Prostate gland (tissue), 2 donors: ENCODE data around the gene MYH9. TPM values are rescaled to one million over a fixed set of nuclear protein-coding genes. Genes with fewer than 3 reads are reported as not detected.
"Not testable (repeated sequence)": the region's sequence is repeated elsewhere in the genome, so short reads cannot be mapped to it uniquely, and the experiment has no call there.

Source experiments
- DNase-seq: peaks from one replicate; pipeline ENCODE4 v3.0.0-alpha.2; 2019; ENCODE audit warnings: low spot score
- H3K27ac ChIP-seq, 2 donors: fragments of 200-600 bp; sonication (generic); 2 replicates each; pipeline ENCODE4 v1.5.1; 2017 to 2019
- H3K27me3 ChIP-seq: fragments of 200-600 bp; sonication (generic); replicated peaks from 2 replicates; pipeline ENCODE4 v1.5.1; 2019; ENCODE audit not compliant: insufficient read depth
- H3K36me3 ChIP-seq, 2 donors: fragments of 200-600 bp; sonication (generic); 1 replicate in 1 of 2; 2 replicates in 1 of 2; pipeline versions ENCODE4 v1.5.1 to v1.8.1; 2017 to 2019
- H3K4me1 ChIP-seq: fragments of 200-600 bp; sonication (generic); replicated peaks from 2 replicates; pipeline ENCODE4 v1.5.1; 2019
- H3K4me3 ChIP-seq, 2 donors: fragments of 200-600 bp; sonication (generic); 2 replicates each; pipeline ENCODE4 v1.5.1; 2017 to 2019
- H3K9me3 ChIP-seq: fragments of 200-600 bp; sonication (generic); 2 replicates; pipeline ENCODE4 v1.5.1; 2017
- CTCF ChIP-seq, 4 experiments: fragments of 200-600 bp in 2 of 4; fragments of 450-650 bp in 2 of 4; sonication (generic) in 2 of 4; IDR thresholded peaks; 1 replicate in 3 of 4; 2 replicates in 1 of 4; pipeline ENCODE4 v1.5.1; 2016 to 2019; ENCODE audit warnings: antibody characterized with exemption in 4 of 4, mild to moderate bottlenecking in 2 of 4, moderate library complexity in 2 of 4
- POLR2A ChIP-seq: fragments of 450-650 bp; IDR thresholded peaks from one replicate; pipeline ENCODE4 v1.6.1; 2016; ENCODE audit warnings: antibody characterized with exemption, mild to moderate bottlenecking
- POLR2AphosphoS5 ChIP-seq: sonication (generic); formaldehyde crosslinking; IDR thresholded peaks from one replicate; pipeline ENCODE4 v1.6.1; 2017; ENCODE audit warnings: antibody characterized with exemption
- WGBS: methylation state at CpG from one replicate; pipeline ENCODE4 v1.1.5; 2018; 5-methylcytosine and 5-hydroxymethylcytosine counted together
- intact Hi-C: fragments of 100-400 bp; cut with DNase I; formaldehyde crosslinking; loops from one replicate; pipeline ENCODE4 v1.14.2; 2022
- total RNA-seq, 2 donors: library from RNA; depleted of rRNA; stranded (reverse); fragments of >200 nt; gene quantifications; one replicate each; pipeline ENCODE4 v1.1.0, GENCODE V29; 2016

MYH9 gene
- total RNA-seq, 2 donors from 2014 or later, result 295 to 329 TPM

- intact Hi-C loops, result loop anchor here (5.0 kb wide), 1 partner anchor 43 kb away; the partner anchor contains the start of gene APOL2
- DNase-seq, result no peak
- TF ChIP-seq POLR2A (no peak), POLR2AphosphoS5 (peak; percentile 35)
- WGBS, result 48% methylated on average over 8 of the region's 8 CpGs
- Histone ChIP-seq H3K27ac (no peak overlapping the region), H3K36me3 (peaks cover 17 to 27% of the 10 kb centered on the region in 2 donors), H3K4me1 (peaks cover 3% of the 10 kb centered on the region), H3K4me3 (no peak overlapping the region), H3K9me3 (no peaks in the 10 kb centered on the region), H3K27me3 (no peaks in the 10 kb centered on the region)
These were observed 107.4 kb downstream of the MYH9 start for GRCh38 chr22:36280379-36280778.

- no peak overlapping the region for H3K27ac ChIP-seq
- no peak overlapping the region for H3K4me3 ChIP-seq
- 54% methylated on average over 8 of the region's 8 CpGs for WGBS
- H3K27me3 ChIP-seq, result no peaks in the 10 kb centered on the region
- H3K4me1 ChIP-seq, result peaks cover 3% of the 10 kb centered on the region
- no peak for DNase-seq
- intact Hi-C loops, result loop anchor here (5.0 kb wide), 2 partner anchors 82 to 122 kb away; no protein-coding TSS in a partner anchor
- H3K36me3 ChIP-seq, result peaks cover 6 to 15% of the 10 kb centered on the region in 2 donors
- no peaks in the 10 kb centered on the region for H3K9me3 ChIP-seq
- TF ChIP-seq POLR2AphosphoS5, result no peak
These were observed 108.5 kb downstream of the MYH9 start for GRCh38 chr22:36279219-36279666.

GRCh38 chr22:36277482-36278291 is 110.1 kb downstream of the MYH9 start:
- TF ChIP-seq POLR2AphosphoS5 (no peak), CTCF (IDR thresholded peaks at IDR 0.05) (peak; percentile 41 to 75 (median 60))
- no peak overlapping the region for H3K4me3 ChIP-seq
- peak; percentile 50 for DNase-seq
- intact Hi-C loops, result loop anchor here (5.0 kb wide), 2 partner anchors 80 to 120 kb away; no protein-coding TSS in a partner anchor
- H3K27ac ChIP-seq, result no peak overlapping the region
- H3K4me1 ChIP-seq, result peaks cover 3% of the 10 kb centered on the region
- 32% methylated on average over 18 of the region's 18 CpGs for WGBS
- H3K27me3 ChIP-seq, result no peaks in the 10 kb centered on the region
- no peaks in the 10 kb centered on the region for H3K9me3 ChIP-seq
- peaks cover 4 to 5% of the 10 kb centered on the region in 2 donors for H3K36me3 ChIP-seq

- Histone ChIP-seq H3K4me3 (no peak overlapping the region), H3K9me3 (no peaks in the 10 kb centered on the region), H3K27me3 (no peaks in the 10 kb centered on the region), H3K36me3 (no peaks in the 10 kb centered on the region), H3K27ac (no peak overlapping the region), H3K4me1 (peaks cover 3% of the 10 kb centered on the region)
- intact Hi-C loops, result no loop called here
- TF ChIP-seq POLR2AphosphoS5 (no peak), CTCF (IDR thresholded peaks at IDR 0.05) (no peak), POLR2A (no peak)
- WGBS, result 83% methylated on average over 5 of the region's 5 CpGs
- DNase-seq, result no peak
These were observed 113.2 kb downstream of the MYH9 start for GRCh38 chr22:36274531-36274930.

- intact Hi-C loops, H3K27me3 ChIP-seq, H3K9me3 ChIP-seq, DNase-seq, H3K27ac ChIP-seq, H3K4me3 ChIP-seq, H3K36me3 ChIP-seq, H3K4me1 ChIP-seq: not testable (repeated sequence)
- 86% methylated on average over 5 of the region's 5 CpGs for WGBS
These were observed 115.8 kb downstream of the MYH9 start for GRCh38 chr22:36271951-36272350.

GRCh38 chr22:36271231-36271630 is 116.5 kb downstream of the MYH9 start:
- intact Hi-C loops, H3K4me3 ChIP-seq, H3K27ac ChIP-seq, H3K4me1 ChIP-seq, DNase-seq, H3K36me3 ChIP-seq, H3K9me3 ChIP-seq, H3K27me3 ChIP-seq: not testable (repeated sequence)
- 71% methylated on average over 7 of the region's 7 CpGs for WGBS
